K562 (cell line): ENCODE results near the gene SNRPA.

Source experiments
- EZH2 ChIP-seq: IDR thresholded peaks from 2 replicates; pipeline ENCODE4 v1.6.1; 2012; ENCODE audit warnings: low read depth, mild to moderate bottlenecking, inconsistent platforms, low read length, borderline replicate concordance
- FOXA3 ChIP-seq, 2 experiments: fragments of 450-650 bp in 1 of 2; sonication (generic) in 1 of 2; formaldehyde crosslinking; IDR thresholded peaks in 1 of 2; conservative IDR thresholded peaks in 1 of 2; 2 replicates each; pipeline versions ENCODE4 v1.4.0 to v1.8.0; 2020 to 2022; ENCODE audit warnings: mild to moderate bottlenecking in 2 of 2, missing genetic modification reagents in 1 of 2
- FOXM1 ChIP-seq, 2 experiments: fragments of 450-650 bp in 1 of 2; sonication (generic) in 1 of 2; formaldehyde crosslinking in 1 of 2; IDR thresholded peaks; 2 replicates each; pipeline versions ENCODE4 v1.6.1 to v1.9.0; 2017 to 2022; ENCODE audit warnings: low read depth in 2 of 2, mild to moderate bottlenecking in 2 of 2, missing genetic modification reagents in 1 of 2, moderate library complexity in 1 of 2
- JUNB ChIP-seq: fragments of 450-650 bp; formaldehyde crosslinking; conservative IDR thresholded peaks from 2 replicates; pipeline ENCODE4 v1.4.0; 2020; ENCODE audit warnings: mild to moderate bottlenecking
- NFXL1 ChIP-seq: fragments of 450-650 bp; formaldehyde crosslinking; IDR thresholded peaks from 2 replicates; pipeline ENCODE4 v1.4.0; 2021; ENCODE audit warnings: mild to moderate bottlenecking
- RAD21 ChIP-seq, 2 experiments: fragments of 250-450 bp in 1 of 2; fragments of 450-650 bp in 1 of 2; sonication (Bioruptor Pico) in 1 of 2; formaldehyde crosslinking in 1 of 2; IDR thresholded peaks in 1 of 2; conservative IDR thresholded peaks in 1 of 2; 2 replicates each; pipeline versions ENCODE4 v1.4.0 to v1.8.0; 2020 to 2022; ENCODE audit warnings: mild to moderate bottlenecking in 2 of 2, moderate library complexity in 1 of 2
- SETDB1 ChIP-seq: IDR thresholded peaks from one replicate; pipeline ENCODE4 v1.6.1; 2012; ENCODE audit warnings: low read length, control low read depth, inconsistent platforms
- SP2 ChIP-seq: IDR thresholded peaks from 2 replicates; pipeline ENCODE4 v1.6.1; 2011; ENCODE audit warnings: mild to moderate bottlenecking, low read depth, low read length, moderate library complexity; ENCODE audit not compliant: poor library complexity, severe bottlenecking; ENCODE audit errors: extremely low read depth
- TAF1 ChIP-seq: IDR thresholded peaks from 2 replicates; pipeline ENCODE4 v1.6.1; 2011; ENCODE audit warnings: mild to moderate bottlenecking, low read length, moderate library complexity; ENCODE audit not compliant: insufficient read depth, control insufficient read depth, severe bottlenecking; ENCODE audit errors: extremely low read depth
- ZBTB7A ChIP-seq: IDR thresholded peaks from 2 replicates; pipeline ENCODE4 v1.6.1; 2011; ENCODE audit warnings: low read depth, mild to moderate bottlenecking, low read length, moderate library complexity, borderline replicate concordance; ENCODE audit not compliant: control insufficient read depth
- ZNF277 ChIP-seq: fragments of 250-450 bp; sonication (Bioruptor Pico); IDR thresholded peaks from 2 replicates; pipeline ENCODE4 v1.8.0; 2022; ENCODE audit warnings: inconsistent platforms, mild to moderate bottlenecking, moderate library complexity, borderline replicate concordance
- TF ChIP-seq, protein P1 (sequence below): sonication (generic); formaldehyde crosslinking; IDR thresholded peaks from 2 replicates; pipeline ENCODE4 v1.8.0; 2022; ENCODE audit warnings: missing genetic modification reagents, mild to moderate bottlenecking, moderate library complexity, borderline replicate concordance
- TF ChIP-seq, protein P2 (sequence below): sonication (generic); formaldehyde crosslinking; IDR thresholded peaks from 2 replicates; pipeline ENCODE4 v1.8.1; 2023; ENCODE audit warnings: missing genetic modification reagents, mild to moderate bottlenecking, borderline replicate concordance

DNA sequence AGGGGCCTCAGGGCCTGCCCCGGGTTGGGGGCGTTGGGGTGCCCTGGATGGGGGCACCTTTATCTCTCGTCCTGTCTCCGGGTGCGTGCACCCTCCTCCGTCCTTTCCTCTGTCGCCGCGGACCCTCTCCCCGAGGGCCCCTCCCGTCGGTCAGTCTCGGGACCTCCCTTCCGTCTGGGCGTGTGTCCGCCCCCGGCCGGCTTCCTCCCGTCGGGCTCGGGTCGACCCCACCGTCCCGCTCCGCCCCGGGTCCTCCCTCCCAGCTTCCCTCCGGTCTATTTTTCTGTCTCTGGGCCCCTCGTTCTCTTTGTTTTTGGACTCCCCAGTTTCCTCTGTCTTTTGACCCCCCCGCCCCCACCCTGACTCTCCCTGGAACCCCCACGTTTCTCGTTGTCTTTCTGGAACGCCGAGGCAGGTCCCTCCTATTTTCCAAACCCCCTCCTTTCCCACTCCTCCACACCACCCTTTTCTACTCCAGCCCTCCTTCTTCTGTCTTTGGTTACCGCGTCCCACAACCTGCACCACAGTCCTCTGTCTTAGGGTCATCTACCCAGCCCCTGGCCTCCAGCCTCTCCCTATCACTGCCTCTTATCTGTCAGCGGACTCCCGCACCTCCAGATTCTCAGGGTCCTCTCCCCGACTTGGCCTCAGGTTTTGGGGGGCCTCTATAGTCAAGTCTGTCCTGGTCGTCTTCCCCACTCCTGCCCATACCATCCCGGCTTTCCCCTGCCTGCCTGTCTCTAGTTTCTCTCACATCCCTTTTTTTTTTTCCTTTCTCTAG is 48.7 kb downstream of the SNRPA start:
- TF ChIP-seq SETDB1: no peak
- TF ChIP-seq JUNB (CRISPR knock-in tag): no peak
- TF ChIP-seq, protein P1, sequence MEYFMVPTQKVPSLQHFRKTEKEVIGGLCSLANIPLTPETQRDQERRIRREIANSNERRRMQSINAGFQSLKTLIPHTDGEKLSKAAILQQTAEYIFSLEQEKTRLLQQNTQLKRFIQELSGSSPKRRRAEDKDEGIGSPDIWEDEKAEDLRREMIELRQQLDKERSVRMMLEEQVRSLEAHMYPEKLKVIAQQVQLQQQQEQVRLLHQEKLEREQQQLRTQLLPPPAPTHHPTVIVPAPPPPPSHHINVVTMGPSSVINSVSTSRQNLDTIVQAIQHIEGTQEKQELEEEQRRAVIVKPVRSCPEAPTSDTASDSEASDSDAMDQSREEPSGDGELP: peak; percentile 40; the same call in 1 of the 2 replicates
- no peak for TF ChIP-seq NFXL1
- peak; percentile 69 for TF ChIP-seq ZBTB7A
- no peak for TF ChIP-seq ZNF277 (CRISPR knock-in tag)
- no peak for TF ChIP-seq EZH2
- peak; percentile 41 for TF ChIP-seq TAF1
- no peak for TF ChIP-seq FOXM1 (IDR thresholded peaks at IDR 0.05; ENCODE audit: low read depth)
- TF ChIP-seq FOXM1 (CRISPR knock-in tag; IDR thresholded peaks at IDR 0.05; ENCODE audit: low read depth): no peak
- TF ChIP-seq, protein P2, sequence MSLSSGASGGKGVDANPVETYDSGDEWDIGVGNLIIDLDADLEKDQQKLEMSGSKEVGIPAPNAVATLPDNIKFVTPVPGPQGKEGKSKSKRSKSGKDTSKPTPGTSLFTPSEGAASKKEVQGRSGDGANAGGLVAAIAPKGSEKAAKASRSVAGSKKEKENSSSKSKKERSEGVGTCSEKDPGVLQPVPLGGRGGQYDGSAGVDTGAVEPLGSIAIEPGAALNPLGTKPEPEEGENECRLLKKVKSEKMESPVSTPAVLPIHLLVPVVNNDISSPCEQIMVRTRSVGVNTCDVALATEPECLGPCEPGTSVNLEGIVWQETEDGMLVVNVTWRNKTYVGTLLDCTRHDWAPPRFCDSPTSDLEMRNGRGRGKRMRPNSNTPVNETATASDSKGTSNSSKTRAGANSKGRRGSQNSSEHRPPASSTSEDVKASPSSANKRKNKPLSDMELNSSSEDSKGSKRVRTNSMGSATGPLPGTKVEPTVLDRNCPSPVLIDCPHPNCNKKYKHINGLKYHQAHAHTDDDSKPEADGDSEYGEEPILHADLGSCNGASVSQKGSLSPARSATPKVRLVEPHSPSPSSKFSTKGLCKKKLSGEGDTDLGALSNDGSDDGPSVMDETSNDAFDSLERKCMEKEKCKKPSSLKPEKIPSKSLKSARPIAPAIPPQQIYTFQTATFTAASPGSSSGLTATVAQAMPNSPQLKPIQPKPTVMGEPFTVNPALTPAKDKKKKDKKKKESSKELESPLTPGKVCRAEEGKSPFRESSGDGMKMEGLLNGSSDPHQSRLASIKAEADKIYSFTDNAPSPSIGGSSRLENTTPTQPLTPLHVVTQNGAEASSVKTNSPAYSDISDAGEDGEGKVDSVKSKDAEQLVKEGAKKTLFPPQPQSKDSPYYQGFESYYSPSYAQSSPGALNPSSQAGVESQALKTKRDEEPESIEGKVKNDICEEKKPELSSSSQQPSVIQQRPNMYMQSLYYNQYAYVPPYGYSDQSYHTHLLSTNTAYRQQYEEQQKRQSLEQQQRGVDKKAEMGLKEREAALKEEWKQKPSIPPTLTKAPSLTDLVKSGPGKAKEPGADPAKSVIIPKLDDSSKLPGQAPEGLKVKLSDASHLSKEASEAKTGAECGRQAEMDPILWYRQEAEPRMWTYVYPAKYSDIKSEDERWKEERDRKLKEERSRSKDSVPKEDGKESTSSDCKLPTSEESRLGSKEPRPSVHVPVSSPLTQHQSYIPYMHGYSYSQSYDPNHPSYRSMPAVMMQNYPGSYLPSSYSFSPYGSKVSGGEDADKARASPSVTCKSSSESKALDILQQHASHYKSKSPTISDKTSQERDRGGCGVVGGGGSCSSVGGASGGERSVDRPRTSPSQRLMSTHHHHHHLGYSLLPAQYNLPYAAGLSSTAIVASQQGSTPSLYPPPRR: no peak
- no peak for TF ChIP-seq RAD21 (CRISPR knock-in tag; conservative IDR thresholded peaks at IDR 0.05 in 1 of 2, IDR thresholded peaks at IDR 0.05 in 1 of 2)
- no peak for TF ChIP-seq FOXA3 (CRISPR knock-in tag; conservative IDR thresholded peaks at IDR 0.05 in 1 of 2, IDR thresholded peaks at IDR 0.05 in 1 of 2)
- no peak for TF ChIP-seq SP2
